SHP77 treated with DMSO at 0.1 percent for 48 hours (cell line): Measurements from ENCODE around the gene ZHX3.

Experiments
- DNase-seq: peaks from one replicate; lab custom pipeline; 2025; lab: John Stamatoyannopoulos, UW

The ZHX3 gene

DNA sequence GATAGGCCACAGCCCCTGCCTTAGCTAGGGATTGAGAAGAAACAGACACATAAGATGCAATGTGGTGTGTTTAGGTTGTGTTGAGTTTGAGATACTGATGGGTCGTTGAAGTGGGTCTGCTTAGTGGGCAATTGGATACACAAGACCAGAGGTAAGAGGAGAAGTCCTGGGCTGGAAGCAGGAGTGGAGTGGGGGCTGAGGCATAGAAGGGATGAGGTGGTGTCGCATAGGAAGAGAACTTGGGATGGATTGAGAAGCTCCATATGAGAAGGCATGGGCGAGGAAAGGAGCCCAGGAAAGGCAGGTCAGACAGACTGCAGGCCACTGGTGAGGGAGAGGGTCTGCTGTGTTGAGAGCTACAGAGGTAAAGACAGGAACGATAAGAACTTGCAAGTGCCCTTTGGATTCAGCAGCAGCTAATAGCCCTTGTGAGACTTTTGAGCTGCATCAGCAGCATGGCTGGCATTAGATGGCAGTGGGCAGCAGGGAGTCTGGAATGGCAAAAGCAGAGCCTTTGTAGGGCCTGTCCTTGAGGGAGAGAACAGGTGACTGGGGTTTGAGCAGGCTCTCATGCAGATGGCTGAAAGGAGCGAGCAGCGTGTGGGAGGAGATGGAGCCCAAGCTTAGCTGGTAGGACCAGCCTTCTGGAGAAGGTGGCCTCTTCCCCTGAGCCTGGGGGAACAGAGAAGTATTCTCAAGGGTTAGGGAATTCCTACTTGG, 147.0 kb downstream of the ZHX3 start:
- no peak for DNase-seq

DNA sequence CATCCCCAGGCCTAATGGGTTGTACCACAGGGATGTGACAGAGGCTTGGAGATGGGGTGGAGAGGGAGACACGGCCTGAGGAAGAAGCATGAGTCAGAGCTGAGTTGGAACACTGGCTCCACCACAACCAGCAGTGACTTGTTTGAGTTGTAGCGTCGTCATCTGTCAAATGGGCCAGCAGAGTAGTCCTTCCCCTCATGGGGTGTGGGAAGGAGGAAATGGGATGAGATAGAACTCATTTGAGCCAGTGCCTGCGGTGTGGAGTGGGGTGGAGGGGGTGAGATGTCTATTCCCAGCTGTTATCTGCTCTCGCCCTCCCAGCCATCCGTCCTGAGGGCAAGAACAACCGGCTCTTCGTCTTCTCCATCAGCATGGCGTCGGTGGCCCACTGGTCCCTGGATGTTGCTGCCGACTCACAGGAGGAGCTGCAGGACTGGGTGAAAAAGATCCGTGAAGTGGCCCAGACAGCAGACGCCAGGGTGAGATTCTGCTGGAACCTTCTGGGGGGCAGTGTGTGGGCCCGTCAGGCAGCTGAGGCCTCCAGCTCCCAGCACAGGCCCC, 147.7 kb downstream of the ZHX3 start:
- DNase-seq, result no peak

DNA sequence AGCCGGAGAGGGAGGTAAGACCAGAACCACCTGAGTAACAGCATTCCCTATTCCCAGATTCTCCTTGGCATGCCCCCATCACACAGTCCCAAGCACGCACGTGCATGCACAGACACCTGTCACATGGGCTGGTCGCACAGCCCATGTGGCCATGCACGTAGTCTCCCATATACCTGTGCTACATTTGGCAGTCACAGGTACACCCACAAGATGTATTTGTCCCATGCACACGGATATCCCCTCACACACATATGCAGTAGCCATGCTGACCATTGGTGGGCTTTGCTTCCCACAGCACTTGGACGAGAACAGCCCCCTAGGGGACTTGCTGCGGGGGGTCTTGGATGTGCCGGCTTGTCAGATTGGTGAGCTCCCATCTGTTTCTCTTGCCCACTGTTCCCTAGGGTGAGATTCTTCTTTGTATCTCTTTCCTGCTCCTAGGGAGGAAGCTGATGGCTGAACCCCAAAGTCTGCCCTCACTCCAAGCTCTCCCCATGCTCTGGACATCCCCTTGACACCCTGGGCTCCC, 148.3 kb downstream of the ZHX3 start:
- no peak for DNase-seq

DNA sequence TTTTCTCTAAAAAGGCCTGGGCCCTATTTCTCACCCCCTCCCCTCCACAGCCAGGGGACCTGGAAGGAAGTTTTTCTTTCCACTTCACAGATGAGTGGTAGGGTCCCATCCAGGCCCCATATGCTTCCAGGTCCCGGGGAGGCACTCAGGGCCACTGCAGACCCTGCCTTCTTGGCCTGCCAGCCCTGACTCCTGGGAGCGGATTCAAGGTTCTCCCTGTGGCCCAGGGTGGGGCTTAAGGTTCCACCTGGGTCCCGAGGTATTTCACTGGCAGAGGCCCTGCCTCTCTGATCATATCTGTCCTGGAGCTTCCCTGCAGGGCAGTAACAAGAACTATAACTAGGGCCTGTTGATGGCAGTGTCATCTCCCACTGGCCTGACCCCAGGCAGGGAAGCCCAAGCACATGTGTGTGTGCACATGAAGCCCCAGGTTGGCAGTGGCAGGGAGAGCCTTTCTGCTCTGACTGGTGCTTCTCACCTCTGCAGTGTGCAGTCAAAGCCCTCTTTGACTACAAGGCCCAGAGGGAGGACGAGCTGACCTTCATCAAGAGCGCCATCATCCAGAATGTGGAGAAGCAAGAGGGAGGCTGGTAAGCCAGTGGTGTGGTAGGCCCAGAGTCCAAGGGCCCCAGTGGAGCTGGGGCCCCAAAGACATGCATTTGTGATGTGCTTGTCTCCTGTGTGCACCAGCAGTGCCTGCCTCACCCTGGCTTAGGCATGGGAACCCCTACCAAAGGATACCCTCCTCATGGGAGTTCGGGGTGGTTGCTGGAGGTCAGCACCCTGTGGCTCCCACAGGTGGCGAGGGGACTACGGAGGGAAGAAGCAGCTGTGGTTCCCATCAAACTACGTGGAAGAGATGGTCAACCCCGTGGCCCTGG, 149.0 kb downstream of the ZHX3 start:
- DNase-seq, result no peak

DNA sequence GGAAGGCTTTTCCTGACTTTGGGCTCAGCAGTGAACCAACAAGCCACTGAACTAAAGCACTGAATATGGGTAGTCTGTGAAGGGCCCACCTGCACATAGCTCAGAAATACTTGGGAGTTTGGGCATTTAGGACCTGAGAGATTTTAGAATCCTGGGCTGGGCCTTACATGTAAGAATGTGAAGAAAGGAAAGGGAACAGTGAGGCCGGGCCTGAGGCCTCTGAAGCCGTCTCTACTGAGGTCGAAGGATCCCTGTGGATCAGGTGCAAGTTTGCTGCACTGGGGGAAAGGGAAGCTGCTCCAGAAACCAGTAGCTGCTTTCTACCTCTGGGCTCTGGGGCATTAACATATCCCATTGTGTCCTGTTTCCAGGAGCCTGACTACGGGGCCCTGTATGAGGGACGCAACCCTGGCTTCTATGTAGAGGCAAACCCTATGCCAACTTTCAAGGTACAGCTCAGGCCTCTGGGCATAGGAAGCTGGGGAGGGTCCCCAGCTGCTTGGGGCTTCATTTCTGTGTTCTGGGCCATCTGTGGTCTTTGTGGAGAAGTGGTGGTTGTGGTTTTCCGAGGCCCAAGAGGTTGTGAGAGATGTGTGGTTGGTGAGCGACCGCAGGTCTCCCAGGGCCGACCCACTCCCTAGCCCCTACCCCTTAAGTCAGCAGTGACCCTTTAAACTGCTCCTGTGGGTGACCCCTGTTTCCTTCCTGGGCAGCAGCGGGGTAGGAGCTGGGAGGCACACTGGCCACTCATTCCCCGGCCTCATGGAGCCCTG, 149.9 kb downstream of the ZHX3 start:
- DNase-seq, result no peak

DNA sequence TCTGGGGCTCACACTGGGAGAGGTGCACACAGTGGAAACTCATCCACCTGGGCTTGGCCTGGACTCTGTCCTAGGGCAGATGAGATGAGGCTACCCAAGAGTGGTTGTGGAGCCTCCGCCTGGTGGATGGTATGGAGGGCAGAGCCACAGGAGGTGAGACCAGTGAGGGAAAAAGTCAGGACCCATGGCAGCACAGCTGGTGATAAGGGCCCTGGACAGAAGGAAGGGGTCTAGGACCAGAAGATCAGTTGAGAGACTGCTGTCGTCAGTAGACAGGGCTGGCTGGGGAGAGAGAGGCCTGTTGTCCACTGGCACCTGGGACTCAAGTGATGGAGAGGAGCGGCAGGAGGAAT, 150.4 kb downstream of the ZHX3 start:
- no peak for DNase-seq

DNA sequence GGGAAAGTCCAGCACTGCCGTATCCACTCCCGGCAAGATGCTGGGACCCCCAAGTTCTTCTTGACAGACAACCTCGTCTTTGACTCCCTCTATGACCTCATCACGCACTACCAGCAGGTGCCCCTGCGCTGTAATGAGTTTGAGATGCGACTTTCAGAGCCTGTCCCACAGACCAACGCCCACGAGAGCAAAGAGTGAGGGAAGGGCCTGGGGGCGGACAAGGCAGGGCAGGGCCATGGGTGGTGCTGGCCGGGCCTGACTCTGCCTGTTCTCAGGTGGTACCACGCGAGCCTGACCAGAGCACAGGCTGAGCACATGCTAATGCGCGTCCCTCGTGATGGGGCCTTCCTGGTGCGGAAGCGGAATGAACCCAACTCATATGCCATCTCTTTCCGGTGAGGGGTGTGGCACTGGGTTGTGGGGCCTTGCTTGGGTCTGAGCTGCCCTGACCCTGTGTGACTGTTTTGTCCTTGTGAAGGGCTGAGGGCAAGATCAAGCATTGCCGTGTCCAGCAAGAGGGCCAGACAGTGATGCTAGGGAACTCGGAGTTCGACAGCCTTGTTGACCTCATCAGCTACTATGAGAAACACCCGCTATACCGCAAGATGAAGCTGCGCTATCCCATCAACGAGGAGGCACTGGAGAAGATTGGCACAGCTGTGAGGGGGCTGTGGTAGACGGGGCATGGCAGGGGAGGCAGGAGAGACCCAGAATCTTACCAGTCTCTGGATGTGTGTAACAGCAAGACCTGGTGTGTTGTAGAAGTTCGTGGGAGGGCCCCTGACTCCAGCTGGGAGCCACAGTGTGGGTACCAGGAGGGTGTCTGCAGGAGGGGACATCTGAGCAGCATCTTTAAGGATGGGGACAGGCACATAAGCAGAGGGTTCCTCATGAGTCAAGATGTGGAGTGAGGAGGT, 151.1 kb downstream of the ZHX3 start:
- DNase-seq, result no peak

DNA sequence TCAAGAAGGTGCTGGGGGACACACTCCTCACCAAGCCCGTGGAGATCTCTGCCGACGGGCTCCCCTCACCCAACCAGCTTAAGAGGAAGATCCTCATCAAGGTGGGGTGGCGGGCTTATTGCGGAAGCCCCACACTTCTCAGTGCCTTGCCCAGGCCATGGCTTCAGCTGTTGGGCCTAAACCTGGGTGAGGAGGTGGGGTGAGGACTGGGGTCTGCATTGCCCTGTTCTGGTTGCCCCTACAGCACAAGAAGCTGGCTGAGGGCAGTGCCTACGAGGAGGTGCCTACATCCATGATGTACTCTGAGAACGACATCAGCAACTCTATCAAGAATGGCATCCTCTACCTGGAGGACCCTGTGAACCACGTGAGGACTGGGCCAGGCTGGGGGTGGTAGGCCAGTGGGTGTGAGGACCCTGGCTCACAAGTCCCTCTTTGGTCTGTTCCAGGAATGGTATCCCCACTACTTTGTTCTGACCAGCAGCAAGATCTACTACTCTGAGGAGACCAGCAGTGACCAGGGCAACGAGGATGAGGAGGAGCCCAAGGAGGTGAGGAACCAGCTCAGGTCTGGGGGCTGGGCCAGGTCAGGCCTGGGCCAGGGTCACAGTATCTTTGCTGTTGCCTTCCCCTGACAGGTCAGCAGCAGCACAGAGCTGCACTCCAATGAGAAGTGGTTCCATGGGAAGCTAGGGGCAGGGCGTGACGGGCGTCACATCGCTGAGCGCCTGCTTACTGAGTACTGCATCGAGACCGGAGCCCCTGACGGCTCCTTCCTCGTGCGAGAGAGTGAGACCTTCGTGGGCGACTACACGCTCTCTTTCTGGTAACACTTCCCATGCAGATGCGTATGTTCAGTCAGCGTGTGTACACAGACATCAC, 152.3 kb downstream of the ZHX3 start:
- DNase-seq, result no peak

DNA sequence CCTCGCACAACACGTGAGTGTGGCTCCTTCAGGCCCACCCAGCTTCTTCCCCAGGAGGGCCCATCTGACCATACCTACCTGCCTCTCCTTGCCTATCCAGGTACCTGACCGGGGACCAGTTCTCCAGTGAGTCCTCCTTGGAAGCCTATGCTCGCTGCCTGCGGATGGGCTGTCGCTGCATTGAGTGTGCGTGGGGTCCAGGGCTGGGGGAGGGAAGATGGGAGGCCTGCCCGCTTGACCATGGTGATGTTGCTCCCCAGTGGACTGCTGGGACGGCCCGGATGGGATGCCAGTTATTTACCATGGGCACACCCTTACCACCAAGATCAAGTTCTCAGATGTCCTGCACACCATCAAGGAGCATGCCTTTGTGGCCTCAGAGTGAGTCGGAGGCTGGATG, 153.7 kb downstream of the ZHX3 start:
- no peak for DNase-seq

DNA sequence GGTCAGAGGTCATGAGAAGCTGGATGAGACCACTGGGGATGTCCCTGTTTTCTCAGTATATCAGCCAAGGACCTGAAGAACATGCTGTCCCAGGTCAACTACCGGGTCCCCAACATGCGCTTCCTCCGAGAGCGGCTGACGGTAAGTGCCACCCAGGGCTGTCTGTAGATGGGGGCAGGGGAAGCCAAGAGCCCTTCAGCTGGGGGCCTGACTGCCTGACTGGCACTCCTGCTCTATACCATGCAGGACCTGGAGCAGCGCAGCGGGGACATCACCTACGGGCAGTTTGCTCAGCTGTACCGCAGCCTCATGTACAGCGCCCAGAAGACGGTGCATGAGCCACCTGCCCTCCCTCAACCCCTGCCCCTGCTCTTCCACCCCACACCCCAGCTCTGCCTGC, 155.1 kb downstream of the ZHX3 start:
- DNase-seq, result no peak

DNA sequence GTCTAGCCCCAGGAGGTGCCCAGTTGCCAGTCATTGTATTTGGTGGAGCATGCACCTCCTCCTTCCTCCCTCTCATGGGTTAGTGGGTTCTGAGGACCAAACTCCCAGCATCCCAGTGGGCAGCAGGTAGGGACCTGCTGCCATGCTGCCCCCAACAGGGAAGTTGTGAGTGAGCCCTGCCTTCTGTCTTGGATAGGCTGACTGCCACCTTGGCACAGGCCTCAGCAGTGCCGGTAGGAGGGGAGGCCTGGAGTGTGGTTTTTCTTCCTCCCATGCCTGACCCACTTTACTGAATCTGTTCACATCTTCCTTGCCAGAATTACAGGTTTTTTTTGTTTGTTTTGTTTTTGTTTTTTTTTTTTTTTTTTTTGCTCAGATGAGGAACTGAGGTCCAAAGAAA, 155.6 kb downstream of the ZHX3 start:
- no peak for DNase-seq

DNA sequence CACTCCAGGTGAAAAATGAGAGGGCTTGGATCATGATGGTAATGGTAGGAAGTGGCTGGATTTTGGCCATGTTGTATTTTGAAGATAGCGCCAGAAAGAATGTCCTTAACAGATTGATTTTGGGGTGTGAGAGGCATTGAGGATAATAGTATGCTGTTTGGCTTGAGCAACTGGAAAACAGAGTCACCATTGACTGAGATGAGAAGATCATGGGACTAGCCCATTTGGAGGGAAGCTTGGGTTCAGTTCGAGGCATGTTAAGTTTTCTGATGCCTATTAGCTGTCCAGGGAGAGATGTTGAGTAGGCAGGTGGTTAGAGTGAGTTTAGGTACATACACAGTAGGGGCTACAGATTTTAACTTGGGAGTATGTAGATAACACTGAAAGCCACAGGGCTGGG, 156.8 kb downstream of the ZHX3 start:
- no peak for DNase-seq

DNA sequence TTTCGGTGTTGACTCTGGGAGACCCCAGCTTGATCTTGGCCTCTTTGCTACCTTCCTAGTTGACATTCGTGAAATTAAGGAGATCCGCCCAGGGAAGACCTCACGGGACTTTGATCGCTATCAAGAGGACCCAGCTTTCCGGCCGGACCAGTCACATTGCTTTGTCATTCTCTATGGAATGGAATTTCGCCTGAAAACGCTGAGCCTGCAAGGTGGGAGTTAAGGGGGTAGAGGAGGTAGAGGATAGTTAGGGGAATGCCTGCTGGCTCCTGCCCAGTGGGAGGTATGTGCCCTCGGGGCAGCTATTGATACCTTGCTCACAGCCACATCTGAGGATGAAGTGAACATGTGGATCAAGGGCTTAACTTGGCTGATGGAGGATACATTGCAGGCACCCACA, 158.0 kb downstream of the ZHX3 start:
- DNase-seq, result no peak

DNA sequence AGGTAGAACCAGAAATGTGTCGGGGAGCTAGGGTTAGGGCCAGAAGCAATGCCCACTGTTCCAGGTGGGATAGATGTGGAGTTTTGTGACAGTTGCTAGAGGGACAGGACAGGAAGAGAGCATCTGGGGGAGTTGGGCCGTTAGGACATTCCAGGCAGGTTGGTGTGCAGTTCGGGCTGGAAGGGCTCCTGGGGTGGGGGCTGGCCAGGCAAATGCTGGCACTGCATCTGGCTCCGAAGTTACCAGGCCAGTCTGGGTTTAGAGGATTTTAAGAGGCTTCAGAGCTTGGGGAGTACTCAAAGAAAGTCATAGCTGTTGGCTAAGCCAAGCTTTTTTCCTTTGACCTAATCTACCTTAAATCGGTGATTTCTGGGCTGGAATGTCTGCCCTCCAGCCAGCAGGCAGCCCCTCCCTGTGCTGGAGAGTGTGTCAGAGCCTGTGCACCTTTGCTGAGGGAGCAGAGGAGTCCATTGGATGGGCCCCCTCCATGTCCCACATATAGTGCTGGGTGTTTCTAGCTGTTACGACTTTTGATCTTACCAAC, 159.4 kb downstream of the ZHX3 start:
- no peak for DNase-seq

DNA sequence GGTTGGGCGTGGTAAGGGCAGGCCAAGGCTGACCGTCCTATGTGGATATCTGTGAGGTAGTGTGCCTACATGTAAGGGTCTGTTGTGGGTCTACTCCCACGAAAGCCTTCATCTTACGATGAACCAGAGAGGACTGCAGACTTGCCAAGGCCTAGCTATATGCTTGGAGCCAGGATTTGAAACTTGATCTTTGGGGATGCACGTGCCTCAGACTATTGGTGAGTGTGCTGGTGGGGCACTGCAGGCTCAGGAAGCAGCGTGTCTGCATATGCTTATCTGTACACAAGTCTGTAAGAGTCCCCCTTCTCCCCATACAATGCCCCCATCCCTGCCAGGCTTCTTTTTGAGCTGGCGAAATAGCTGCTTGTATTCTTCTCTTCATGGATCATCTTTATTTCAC, 162.3 kb downstream of the ZHX3 start:
- DNase-seq, result no peak

DNA sequence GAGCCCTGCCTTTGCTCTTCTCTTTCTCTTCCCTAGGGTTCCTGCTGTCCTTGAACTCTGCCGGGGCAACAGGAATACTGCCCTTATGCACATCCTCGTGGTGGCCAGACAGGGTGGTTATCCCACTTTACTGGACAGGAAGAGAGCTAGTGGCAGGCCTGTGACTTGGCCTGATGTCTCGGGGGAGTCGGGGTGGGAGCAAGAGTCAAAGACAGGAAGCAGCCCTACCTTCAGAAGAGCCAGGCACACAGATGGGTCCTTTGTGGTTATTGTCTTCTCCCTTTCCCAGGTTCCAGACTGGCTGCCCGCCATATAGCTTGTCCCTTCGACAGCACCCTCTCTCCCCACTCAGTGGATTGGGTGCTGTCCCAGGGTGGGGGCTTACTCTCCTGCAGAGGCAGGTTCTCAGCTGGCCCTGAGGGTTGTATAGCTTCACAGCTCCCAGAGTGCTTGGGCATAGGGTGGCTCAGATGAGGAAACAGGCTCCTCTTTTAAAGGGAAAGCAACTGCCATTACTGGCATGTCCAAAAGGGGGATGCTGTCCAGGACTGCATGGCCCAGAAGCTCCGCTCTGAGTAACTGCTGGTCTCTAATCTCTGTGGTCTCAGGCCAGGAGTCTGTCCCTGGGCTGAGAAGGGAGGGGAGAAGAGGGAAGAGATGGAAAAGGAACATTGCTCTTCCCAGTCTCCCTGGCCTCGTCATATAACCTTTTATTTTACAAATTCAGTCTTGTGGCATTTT, 162.9 kb downstream of the ZHX3 start:
- no peak for DNase-seq

DNA sequence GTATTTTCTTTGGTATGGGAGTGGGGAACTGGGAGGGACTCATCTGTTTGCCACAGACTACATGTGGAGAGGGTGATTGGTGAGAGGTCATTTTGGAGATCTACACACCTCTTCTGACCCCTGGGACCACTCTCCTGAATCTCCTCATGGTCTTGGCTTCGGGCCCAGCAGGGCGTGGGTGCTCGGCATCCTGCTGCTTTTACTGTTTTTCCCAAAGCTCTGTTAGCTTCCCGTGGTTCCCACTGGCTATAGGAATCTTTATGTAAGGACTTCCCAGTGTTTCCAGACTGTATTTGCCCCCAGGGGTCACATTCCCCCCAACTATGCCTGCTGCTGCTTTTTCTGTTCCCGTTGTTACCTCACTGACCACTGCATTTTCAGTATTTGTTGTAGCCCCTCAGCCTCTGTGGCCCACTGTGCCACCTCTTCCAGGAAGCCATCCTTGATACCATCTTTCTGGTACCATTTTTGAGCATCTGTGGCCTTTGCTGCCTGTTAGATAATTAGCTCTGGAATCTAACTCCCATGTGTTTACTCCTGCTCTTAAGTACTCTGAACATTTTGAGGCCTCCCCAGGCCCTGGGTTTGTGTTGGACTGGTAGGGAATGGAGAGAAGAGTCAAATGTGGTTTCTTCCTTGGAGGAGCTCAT, 165.3 kb downstream of the ZHX3 start:
- no peak for DNase-seq

DNA sequence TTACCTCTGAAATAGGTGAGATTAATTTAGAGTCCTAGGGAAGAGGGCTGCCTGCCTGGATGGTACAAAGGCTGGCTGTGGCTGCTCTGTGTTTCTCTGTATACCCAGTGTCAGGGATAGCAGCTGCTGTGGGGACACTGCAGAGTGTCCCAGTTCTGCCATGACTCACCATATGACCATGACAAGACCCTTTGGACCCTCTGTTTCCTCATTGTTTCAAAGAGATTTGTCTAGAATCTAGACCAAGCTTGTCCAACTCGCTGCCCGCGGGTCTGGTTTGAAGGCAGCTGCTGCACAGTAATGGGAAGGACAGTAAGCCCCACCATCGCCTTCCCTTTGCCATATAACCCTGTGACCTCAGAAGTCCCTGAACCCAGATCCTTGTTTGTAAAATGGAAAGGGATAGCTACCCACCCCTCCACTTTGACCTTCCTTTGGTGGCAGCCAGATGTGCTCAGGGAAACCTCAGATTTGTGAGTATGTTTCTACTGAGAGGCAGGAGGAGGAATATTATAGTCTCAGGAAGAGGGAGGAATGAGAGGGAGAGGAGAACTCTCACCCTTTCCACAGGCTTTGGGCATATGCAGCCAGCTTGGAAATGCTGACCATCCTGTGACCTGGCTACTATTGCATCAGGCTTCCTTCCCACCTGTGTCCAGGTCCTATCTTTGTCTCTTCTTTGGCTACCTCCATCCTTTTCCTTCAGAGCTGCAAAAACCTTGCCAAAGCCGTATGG, 166.2 kb downstream of the ZHX3 start:
- DNase-seq, result no peak
